ENCODE results near the gene BAHD1. TPM values are rescaled to one million over a fixed set of nuclear protein-coding genes. Genes with fewer than 3 reads are reported as not detected.

BAHD1 gene
- total and polyA plus RNA-seq, 2 experiments from 2014 or later: 13.9 to 17.2 TPM

- Histone ChIP-seq H4K20me1 (ENCODE audit: insufficient read depth, poor library complexity, severe bottlenecking) (peaks cover 32% of the 10 kb centered on the region), H3K4me3 (peak overlapping the region; percentile 16), H3K36me3 (replicated peaks; ENCODE audit: insufficient read depth, low read depth) (no peaks in the 10 kb centered on the region), H3K4me1 (ENCODE audit: insufficient read depth) (peaks cover 55% of the 10 kb centered on the region), H2AFZ (peak overlapping the region; percentile 50), H3K9me3 (ENCODE audit: low read depth) (no peaks in the 10 kb centered on the region), H3K27ac (peak overlapping the region; percentile 35), H3K9me2 (replicated peaks; ENCODE audit: insufficient read depth) (no peaks in the 10 kb centered on the region), H3K79me2 (peaks cover 36% of the 10 kb centered on the region), H3K27me3 (peaks cover 28% of the 10 kb centered on the region), H3K4me2 (peak overlapping the region; percentile 92)
- TF ChIP-seq EZH2 (IDR thresholded peaks at IDR 0.05; ENCODE audit: borderline replicate concordance) (no peak), EZH2phosphoT487 (IDR thresholded peaks at IDR 0.05; ENCODE audit: low read depth, severe bottlenecking, unreplicated experiment) (no peak), CTCF (IDR thresholded peaks at IDR 0.05; ENCODE audit: poor library complexity) (no peak)
- DNase-seq (ENCODE audit: low spot score): peak; percentile 72
- 0% methylated on average over 24 of the region's 35 CpGs for WGBS (ENCODE audit: low lambda C conversion rate, missing lambda C conversion rate)
Observed at GRCh38 chr15:40439960-40440742, 602 bp upstream of the BAHD1 start.

GRCh38 chr15:40441565-40442531, 1.1 kb downstream of the BAHD1 start:
- Histone ChIP-seq H3K4me3 (peak overlapping the region; percentile 94), H3K9me2 (replicated peaks; ENCODE audit: insufficient read depth) (no peaks in the 10 kb centered on the region), H2AFZ (peak overlapping the region; percentile 70), H3K4me1 (ENCODE audit: insufficient read depth) (peaks cover 51% of the 10 kb centered on the region), H3K27me3 (peaks cover 11% of the 10 kb centered on the region), H3K9me3 (ENCODE audit: low read depth) (no peaks in the 10 kb centered on the region), H3K36me3 (replicated peaks; ENCODE audit: insufficient read depth, low read depth) (no peaks in the 10 kb centered on the region), H3K27ac (peak overlapping the region; percentile 89), H3K79me2 (peaks cover 49% of the 10 kb centered on the region), H4K20me1 (ENCODE audit: insufficient read depth, poor library complexity, severe bottlenecking) (peaks cover 46% of the 10 kb centered on the region), H3K4me2 (peak overlapping the region; percentile 92)
- TF ChIP-seq EZH2phosphoT487 (IDR thresholded peaks at IDR 0.05; ENCODE audit: low read depth, severe bottlenecking, unreplicated experiment) (no peak), CTCF (IDR thresholded peaks at IDR 0.05; ENCODE audit: poor library complexity) (peak; percentile 28)
- DNase-seq (ENCODE audit: low spot score): peak; percentile 77
- 0% methylated on average over 8 of the region's 119 CpGs for WGBS (ENCODE audit: low lambda C conversion rate, missing lambda C conversion rate)

- Histone ChIP-seq H3K9me3 (ENCODE audit: low read depth) (no peaks in the 10 kb centered on the region), H4K20me1 (ENCODE audit: insufficient read depth, poor library complexity, severe bottlenecking) (peaks cover 59% of the 10 kb centered on the region), H3K79me2 (peaks cover 63% of the 10 kb centered on the region), H3K27ac (no peak overlapping the region), H2AFZ (no peak overlapping the region), H3K9me2 (replicated peaks; ENCODE audit: insufficient read depth) (no peaks in the 10 kb centered on the region), H3K36me3 (replicated peaks; ENCODE audit: insufficient read depth, low read depth) (no peaks in the 10 kb centered on the region), H3K4me3 (no peak overlapping the region), H3K4me2 (peak overlapping the region; percentile 92), H3K4me1 (ENCODE audit: insufficient read depth) (peaks cover 37% of the 10 kb centered on the region), H3K27me3 (peaks cover under 1% of the 10 kb centered on the region)
- WGBS (ENCODE audit: low lambda C conversion rate, missing lambda C conversion rate): 89% methylated on average over 4 of the region's 4 CpGs
- no peak for DNase-seq (ENCODE audit: low spot score)
- TF ChIP-seq EZH2 (IDR thresholded peaks at IDR 0.05; ENCODE audit: borderline replicate concordance) (no peak), CTCF (IDR thresholded peaks at IDR 0.05; ENCODE audit: poor library complexity) (no peak), EZH2phosphoT487 (IDR thresholded peaks at IDR 0.05; ENCODE audit: low read depth, severe bottlenecking, unreplicated experiment) (no peak)
Observed at GRCh38 chr15:40443255-40443654, 2.5 kb downstream of the BAHD1 start.
